NB4 (cell line): ENCODE measurements around the gene PILRA.
"Not testable (repeated sequence)": the region's sequence is repeated elsewhere in the genome, so short reads cannot be mapped to it uniquely, and the experiment has no call there.

Experiments
- DNase-seq: peaks from one replicate; pipeline ENCODE4 v3.0.0; 2010; ENCODE audit warnings: low read depth
- H3K4me3 ChIP-seq: one replicate; pipeline ENCODE4 v1.5.1; 2011; ENCODE audit warnings: mild to moderate bottlenecking, low read depth, low read length, moderate library complexity
- MYC ChIP-seq: IDR thresholded peaks from 2 replicates; pipeline ENCODE4 v1.6.1; 2011; ENCODE audit warnings: low read depth, low read length
- POLR2A ChIP-seq: IDR thresholded peaks from 2 replicates; pipeline ENCODE4 v1.6.1; 2011; ENCODE audit warnings: mild to moderate bottlenecking; ENCODE audit not compliant: insufficient read length; ENCODE audit errors: extremely low read depth
- TF ChIP-seq, protein P1 (sequence below): IDR thresholded peaks from 2 replicates; pipeline ENCODE4 v1.6.1; 2011; ENCODE audit warnings: low read depth, low read length
- TF ChIP-seq, protein P2 (sequence below): IDR thresholded peaks from one replicate; pipeline ENCODE4 v1.5.1; 2012; ENCODE audit warnings: low read depth, low read length

PILRA gene

DNA sequence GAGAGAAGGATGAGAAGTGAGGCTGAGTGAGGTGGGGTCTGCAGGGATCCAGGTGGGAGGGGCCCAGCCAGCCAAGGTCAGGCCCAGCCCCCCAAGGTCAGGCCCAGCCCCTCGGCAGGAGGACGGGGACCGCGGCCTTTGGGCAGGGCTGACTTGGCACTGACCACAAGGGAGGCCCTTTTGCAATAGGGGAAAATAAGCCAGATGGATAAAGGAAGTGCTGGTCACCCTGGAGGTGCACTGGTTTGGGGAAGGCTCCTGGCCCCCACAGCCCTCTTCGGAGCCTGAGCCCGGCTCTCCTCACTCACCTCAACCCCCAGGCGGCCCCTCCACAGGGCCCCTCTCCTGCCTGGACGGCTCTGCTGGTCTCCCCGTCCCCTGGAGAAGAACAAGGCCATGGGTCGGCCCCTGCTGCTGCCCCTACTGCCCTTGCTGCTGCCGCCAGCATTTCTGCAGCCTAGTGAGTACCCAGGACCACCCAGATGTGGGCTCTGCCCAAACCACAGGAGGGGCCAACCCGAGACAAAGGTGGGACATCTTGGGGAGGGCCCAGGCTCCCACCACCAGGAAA, at the start of gene PILRA:
Gene PILRA, plus strand, starts transcription at position 227 of the 571 bp plus-strand sequence. Its CDS starts 170 bp downstream, at position 397.
- peak within 1 kb of the TSS; percentile 56 for H3K4me3 ChIP-seq
- peak; percentile 81 for DNase-seq
- TF ChIP-seq MYC = no peak
- TF ChIP-seq, protein P1, sequence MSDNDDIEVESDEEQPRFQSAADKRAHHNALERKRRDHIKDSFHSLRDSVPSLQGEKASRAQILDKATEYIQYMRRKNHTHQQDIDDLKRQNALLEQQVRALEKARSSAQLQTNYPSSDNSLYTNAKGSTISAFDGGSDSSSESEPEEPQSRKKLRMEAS = no peak
- TF ChIP-seq, protein P2, sequence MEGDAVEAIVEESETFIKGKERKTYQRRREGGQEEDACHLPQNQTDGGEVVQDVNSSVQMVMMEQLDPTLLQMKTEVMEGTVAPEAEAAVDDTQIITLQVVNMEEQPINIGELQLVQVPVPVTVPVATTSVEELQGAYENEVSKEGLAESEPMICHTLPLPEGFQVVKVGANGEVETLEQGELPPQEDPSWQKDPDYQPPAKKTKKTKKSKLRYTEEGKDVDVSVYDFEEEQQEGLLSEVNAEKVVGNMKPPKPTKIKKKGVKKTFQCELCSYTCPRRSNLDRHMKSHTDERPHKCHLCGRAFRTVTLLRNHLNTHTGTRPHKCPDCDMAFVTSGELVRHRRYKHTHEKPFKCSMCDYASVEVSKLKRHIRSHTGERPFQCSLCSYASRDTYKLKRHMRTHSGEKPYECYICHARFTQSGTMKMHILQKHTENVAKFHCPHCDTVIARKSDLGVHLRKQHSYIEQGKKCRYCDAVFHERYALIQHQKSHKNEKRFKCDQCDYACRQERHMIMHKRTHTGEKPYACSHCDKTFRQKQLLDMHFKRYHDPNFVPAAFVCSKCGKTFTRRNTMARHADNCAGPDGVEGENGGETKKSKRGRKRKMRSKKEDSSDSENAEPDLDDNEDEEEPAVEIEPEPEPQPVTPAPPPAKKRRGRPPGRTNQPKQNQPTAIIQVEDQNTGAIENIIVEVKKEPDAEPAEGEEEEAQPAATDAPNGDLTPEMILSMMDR = no peak
- TF ChIP-seq POLR2A = no peak

GRCh38 chr7:100324194-100324593, 49.1 kb upstream of the PILRA start:
- DNase-seq = not testable (repeated sequence)

GRCh38 chr7:100325671-100326070, 47.6 kb upstream of the PILRA start:
- not testable (repeated sequence) for DNase-seq, H3K4me3 ChIP-seq

More at GRCh38 chr7:100324194-100324593, 49.1 kb upstream of the PILRA start:
- H3K4me3 ChIP-seq = not testable (repeated sequence)

GRCh38 chr7:100326914-100327313, 46.4 kb upstream of the PILRA start:
- DNase-seq, H3K4me3 ChIP-seq: not testable (repeated sequence)

- peak; percentile 96 for DNase-seq
- TF ChIP-seq MYC (peak; percentile 85; the same call in 1 of the 2 replicates), POLR2A (peak; percentile 98)
- TF ChIP-seq, protein P1 = peak; percentile 22
- H3K4me3 ChIP-seq = peak overlapping the region; percentile 74
Observed at GRCh38 chr7:100335566-100336466, 37.5 kb upstream of the PILRA start.

- DNase-seq, H3K4me3 ChIP-seq: not testable (repeated sequence)
Observed at GRCh38 chr7:100338083-100338696, 35.1 kb upstream of the PILRA start.

DNA sequence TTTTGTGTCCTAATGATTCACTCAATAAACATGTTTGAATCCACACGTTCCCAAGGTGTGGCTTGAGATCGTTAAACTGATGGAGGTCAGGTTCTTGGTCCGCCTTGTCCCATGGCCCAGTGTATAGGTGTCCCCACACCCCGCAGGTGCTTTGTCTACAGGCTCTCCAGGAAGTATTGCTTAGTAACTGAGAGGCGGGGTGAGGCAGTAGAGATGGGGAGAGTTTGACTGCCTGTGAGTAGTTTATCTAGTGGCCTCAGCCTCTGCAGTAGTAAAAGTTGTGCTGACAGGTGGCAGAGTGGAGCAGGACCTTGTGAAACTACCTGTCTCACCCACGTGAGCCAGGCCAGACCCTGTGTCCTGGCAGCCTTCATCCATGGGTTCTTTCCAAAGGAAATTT, 32.0 kb upstream of the PILRA start:
- DNase-seq, H3K4me3 ChIP-seq: not testable (repeated sequence)

DNA sequence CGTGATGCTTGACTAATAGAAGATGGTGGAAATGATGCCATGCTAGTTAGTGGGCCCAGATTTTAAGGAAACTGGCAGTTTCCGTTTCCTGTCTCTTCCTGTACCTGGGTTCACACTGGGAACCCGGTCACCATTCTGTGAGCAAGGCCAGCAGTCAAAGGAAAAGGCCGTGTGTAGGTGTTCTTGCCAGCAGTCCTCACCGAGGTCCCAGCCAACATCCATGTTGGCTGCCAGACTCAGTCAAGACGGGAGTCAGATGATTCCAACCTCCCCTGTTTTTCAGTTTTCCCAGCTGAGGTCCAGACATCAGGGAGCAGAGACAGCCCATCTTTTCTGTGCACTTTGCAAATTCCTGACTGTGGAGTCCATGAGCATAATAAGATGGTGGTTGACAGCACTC, 30.5 kb upstream of the PILRA start:
- H3K4me3 ChIP-seq = no peak overlapping the region
- TF ChIP-seq, protein P2 = no peak
- TF ChIP-seq POLR2A (no peak), MYC (no peak)
- TF ChIP-seq, protein P1 = no peak
- no peak for DNase-seq

GRCh38 chr7:100344124-100344559, 29.1 kb upstream of the PILRA start:
- not testable (repeated sequence) for DNase-seq

More at GRCh38 chr7:100344124-100344559, 29.1 kb upstream of the PILRA start:
- not testable (repeated sequence) for H3K4me3 ChIP-seq
